HG03039 (cell line): ENCODE measurements around the gene BBS9.

Source experiments
- ATAC-seq: cut with Tn5 transposase; IDR thresholded peaks from one replicate; pipeline ENCODE4 v1.9.1; 2021; ENCODE audit warnings: mild to moderate bottlenecking, moderate library complexity; ENCODE audit not compliant: unreplicated experiment

The BBS9 gene

DNA sequence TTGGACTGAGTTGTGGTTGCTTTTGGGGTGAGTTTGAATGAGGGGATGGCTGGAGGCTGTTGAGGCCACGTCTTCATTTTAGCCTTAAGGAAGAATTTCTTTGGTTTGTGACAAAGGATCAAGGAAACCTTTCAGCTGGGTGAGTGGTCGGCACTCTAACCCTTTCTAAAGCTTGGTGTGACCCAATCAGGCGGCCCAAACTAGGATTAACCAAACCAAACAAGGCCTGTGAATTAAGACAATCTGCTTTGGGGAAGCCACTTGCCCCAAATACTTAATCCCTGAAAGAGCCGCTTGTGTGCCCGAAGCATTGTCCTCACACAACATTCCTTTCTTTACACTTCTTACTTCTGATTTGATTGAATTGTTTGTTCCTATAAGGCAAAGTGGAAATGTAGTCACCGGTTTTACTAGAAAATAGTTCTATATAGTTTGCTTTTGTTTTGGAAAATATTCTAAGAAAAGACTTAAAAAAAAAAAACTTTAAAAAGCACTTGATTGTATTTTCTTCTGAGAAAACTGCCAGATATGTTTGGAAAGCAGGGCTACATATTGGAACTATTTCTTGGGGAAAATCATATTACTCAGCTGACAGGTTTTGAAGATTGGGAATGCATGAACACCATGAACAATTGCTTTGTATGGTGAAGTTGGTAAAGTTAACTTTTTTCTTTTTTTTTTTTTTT, 503.6 kb downstream of the BBS9 start:
- ATAC-seq = no peak

GRCh38 chr7:33634606-33635005, 505.2 kb downstream of the BBS9 start:
- no peak for ATAC-seq

GRCh38 chr7:33636359-33636758, 507.0 kb downstream of the BBS9 start:
- no peak for ATAC-seq

GRCh38 chr7:33639552-33640197, 510.3 kb downstream of the BBS9 start:
- no peak for ATAC-seq

DNA sequence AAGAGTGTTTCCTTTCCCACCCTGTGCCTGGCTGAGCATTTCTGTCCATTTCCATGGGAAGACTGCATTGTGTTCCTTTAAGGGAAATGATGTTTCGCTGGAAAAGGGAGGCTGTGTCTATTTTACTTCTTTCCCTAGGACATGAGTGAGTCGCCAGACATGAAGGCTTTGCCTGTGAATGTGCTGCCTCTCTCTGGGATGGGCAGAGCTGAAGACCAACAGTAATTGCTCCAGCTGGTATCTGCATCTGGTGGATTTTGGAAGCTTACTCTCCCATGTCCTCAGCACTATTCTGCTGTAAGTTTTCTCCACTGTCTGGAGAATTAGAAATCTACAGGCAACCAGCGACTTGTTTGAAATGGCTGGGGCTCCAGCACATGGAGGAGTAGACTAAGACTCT, 511.4 kb downstream of the BBS9 start:
- ATAC-seq = no peak

DNA sequence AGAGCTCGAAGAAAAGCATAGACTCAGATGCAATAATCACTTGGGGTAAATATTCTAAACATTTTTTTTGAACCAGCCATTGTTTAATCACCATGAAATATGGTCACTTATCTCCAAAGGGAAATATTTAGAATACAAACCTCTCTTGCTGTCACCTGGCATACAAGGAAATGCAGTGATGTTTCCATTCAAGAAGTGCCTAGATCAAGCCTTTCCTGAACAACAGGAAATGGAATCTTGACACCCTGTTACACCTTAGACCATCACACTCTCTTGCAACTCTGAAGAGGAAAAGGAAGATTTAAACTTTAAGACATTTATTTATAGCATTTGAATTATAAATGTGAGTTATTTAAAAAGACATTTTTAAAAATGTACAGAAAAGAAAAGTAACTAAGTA, 512.9 kb downstream of the BBS9 start:
- ATAC-seq = no peak

DNA sequence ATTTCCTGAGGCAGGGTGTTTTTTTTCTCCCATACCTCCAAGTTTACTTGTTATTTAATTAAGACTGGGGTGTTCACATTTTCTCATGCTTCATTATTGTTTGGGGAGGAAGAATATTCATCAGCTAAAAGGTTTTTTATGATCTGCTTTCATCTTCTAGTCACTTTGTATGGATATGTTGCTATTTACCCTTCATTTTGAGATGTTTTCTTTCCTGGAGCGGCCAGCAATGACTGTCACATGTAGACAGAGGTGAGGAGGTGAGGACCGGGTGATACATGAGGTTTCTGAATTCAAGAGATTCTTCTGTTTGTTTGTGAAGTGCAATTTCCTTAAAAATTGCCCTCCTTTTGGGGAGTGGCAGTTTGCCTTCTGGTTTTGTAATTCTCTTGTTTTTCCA, 514.2 kb downstream of the BBS9 start:
- ATAC-seq = no peak

DNA sequence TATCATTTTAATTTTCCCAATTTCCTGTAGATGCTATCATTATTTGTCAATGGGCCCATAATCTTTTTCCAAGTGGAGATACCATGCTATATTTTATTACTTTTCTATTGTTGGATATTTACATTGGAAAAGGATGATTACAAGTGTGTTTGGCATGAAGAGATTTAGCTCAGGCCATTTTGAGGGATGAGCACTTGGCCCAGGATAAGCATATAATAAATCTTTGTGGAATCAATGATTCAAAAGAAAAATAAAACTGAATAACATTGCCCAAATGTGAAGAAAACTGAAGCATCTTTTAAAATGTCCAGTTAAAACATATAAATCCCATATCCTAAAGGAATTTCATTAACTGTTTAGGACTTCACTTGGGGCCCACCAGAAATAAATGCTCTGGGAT, 515.1 kb downstream of the BBS9 start:
- no peak for ATAC-seq

- no peak for ATAC-seq
Measured at GRCh38 chr7:33645104-33645503, 515.7 kb downstream of the BBS9 start.

- no peak for ATAC-seq
Measured at GRCh38 chr7:33646166-33646565, 516.8 kb downstream of the BBS9 start.

GRCh38 chr7:33646891-33647391, 517.6 kb downstream of the BBS9 start:
- no peak for ATAC-seq

DNA sequence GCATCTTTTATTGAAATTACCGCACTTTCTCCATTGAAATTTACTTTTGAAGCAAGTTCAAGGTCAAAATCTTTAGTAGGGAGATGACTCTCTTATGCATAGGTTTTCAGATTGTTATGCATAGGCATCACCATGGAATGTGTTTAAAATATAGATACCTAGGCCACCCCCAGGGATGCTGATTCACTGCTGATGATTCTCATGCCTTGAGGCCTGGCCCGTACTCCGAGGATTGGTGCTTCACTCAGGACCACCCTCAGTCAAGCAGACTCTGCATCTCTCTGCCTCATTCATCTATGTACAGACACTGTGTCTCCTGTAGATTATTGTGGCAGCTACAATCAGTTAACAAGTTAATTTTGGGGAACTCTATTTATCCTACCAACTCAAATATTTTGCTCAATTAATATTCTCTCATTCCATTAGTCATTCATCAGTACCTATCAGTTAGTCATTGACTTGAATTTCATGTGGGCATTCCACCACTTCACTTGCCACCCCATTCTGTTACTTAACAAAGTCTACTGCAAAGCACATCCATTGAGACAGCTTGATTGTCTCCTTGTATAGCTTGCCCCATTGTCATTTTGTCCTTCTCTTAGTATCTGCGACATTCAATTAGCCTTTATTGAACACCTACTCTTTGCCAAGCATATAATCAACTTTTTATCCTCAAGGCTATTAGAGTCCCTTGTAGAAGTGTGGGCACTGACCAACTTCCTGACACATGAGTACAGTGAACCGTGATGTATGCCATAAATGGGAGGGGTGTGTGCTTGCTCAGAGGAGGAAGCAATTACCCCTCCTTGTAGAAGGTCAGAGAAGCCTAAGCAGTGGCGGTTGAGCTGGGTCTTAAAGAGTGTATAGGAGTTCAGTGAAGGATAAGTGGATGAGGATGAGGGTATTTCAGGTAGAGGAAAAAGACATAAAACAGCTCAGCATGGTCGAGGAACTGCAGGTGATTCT, 520.4 kb downstream of the BBS9 start:
- ATAC-seq = no peak

- no peak for ATAC-seq
Measured at GRCh38 chr7:33650828-33651227, 521.5 kb downstream of the BBS9 start.

- ATAC-seq = no peak
Measured at GRCh38 chr7:33651998-33652515, 522.7 kb downstream of the BBS9 start.

- ATAC-seq = no peak
Measured at GRCh38 chr7:33654676-33655075, 525.3 kb downstream of the BBS9 start.
